K562 (cell line): ENCODE results near the gene PRM2. TPM values are rescaled to one million over a fixed set of nuclear protein-coding genes. Genes with fewer than 3 reads are reported as not detected.

ENCODE experiments used
- ATF7 ChIP-seq: fragments of 450-650 bp; IDR thresholded peaks from 2 replicates; pipeline ENCODE4 v1.7.1; 2014; ENCODE audit warnings: mild to moderate bottlenecking, moderate library complexity
- BACH1 ChIP-seq: fragments of 200-800 bp; sonication (Bioruptor generic); IDR thresholded peaks from 2 replicates; pipeline ENCODE4 v1.6.1; 2016; ENCODE audit warnings: missing genetic modification characterization, missing compliant biosample characterization
- CSDE1 ChIP-seq, 2 experiments: fragments of 450-650 bp; IDR thresholded peaks; 2 replicates each; pipeline ENCODE4 v1.6.1; 2016; ENCODE audit warnings: mild to moderate bottlenecking in 1 of 2
- E2F3 ChIP-seq: fragments of 250-450 bp; sonication (Bioruptor Pico); IDR thresholded peaks from 2 replicates; pipeline ENCODE4 v1.4.0; 2020; ENCODE audit warnings: mild to moderate bottlenecking
- FOXA1 ChIP-seq: fragments of 450-650 bp; IDR thresholded peaks from 2 replicates; pipeline ENCODE4 v1.6.1; 2016; ENCODE audit warnings: mild to moderate bottlenecking, borderline replicate concordance
- FOXJ3 ChIP-seq: sonication (generic); formaldehyde crosslinking; IDR thresholded peaks from 2 replicates; pipeline ENCODE4 v1.4.0; 2020; ENCODE audit warnings: mild to moderate bottlenecking, missing genetic modification reagents
- GATAD2B ChIP-seq: fragments of 450-650 bp; IDR thresholded peaks from 2 replicates; pipeline ENCODE4 v1.6.1; 2017; ENCODE audit warnings: mild to moderate bottlenecking, borderline replicate concordance
- GMEB1 ChIP-seq: fragments of 250-450 bp; sonication (Bioruptor Pico); IDR thresholded peaks from 2 replicates; pipeline ENCODE4 v1.4.0; 2020; ENCODE audit warnings: mild to moderate bottlenecking
- NCOR1 ChIP-seq: fragments of 450-650 bp; IDR thresholded peaks from 2 replicates; pipeline ENCODE4 v1.6.1; 2016; ENCODE audit warnings: mild to moderate bottlenecking, moderate library complexity
- NONO ChIP-seq, 2 experiments: fragments of 200-400 bp in 1 of 2; fragments of 450-650 bp in 1 of 2; formaldehyde crosslinking in 1 of 2; IDR thresholded peaks; 2 replicates each; pipeline ENCODE4 v1.6.1; 2017; ENCODE audit warnings: low read depth in 2 of 2, mild to moderate bottlenecking in 2 of 2, moderate library complexity in 2 of 2, low read length in 1 of 2
- SIN3A ChIP-seq, 2 experiments: fragments of 150-350 bp in 1 of 2; IDR thresholded peaks; 2 replicates each; pipeline ENCODE4 v1.6.1; 2011 to 2016; ENCODE audit warnings: borderline replicate concordance in 2 of 2, low read depth in 2 of 2, low read length in 2 of 2, mild to moderate bottlenecking in 2 of 2, moderate library complexity in 2 of 2; ENCODE audit not compliant: control insufficient read depth in 1 of 2
- STAT6 ChIP-seq: sonication (generic); formaldehyde crosslinking; IDR thresholded peaks from 2 replicates; pipeline ENCODE4 v1.8.1; 2023; ENCODE audit warnings: mild to moderate bottlenecking, missing genetic modification reagents
- XRCC4 ChIP-seq: IDR thresholded peaks from one replicate; pipeline ENCODE4 v1.6.1; 2011; ENCODE audit not compliant: insufficient read depth, insufficient read length; ENCODE audit errors: extremely low read depth
- ZBTB17 ChIP-seq: fragments of 450-650 bp; formaldehyde crosslinking; IDR thresholded peaks from 2 replicates; pipeline ENCODE4 v1.4.0; 2020; ENCODE audit warnings: mild to moderate bottlenecking
- ZNF696 ChIP-seq: fragments of 250-450 bp; sonication (Bioruptor Pico); conservative IDR thresholded peaks from 2 replicates; pipeline ENCODE4 v1.4.0; 2020; ENCODE audit warnings: mild to moderate bottlenecking, moderate library complexity
- polyA plus RNA-seq, 8 experiments: library from polyadenylated mRNA; depleted of rRNA in 4 of 8; stranded (reverse) in 5 of 8; unstranded in 3 of 8; fragments of >200 nt; fragmentation: Nextera tagmentation in 2 of 8; fragmentation: Illumina TruSeq in 1 of 8; extraction: Ambion mirVana in 2 of 8; extraction: Trizol in 1 of 8; gene quantifications; 2 replicates each; pipeline versions ENCODE4 v1.2.1 to v1.2.3, GENCODE V29; 2011 to 2014; ENCODE audit warnings: inconsistent platforms in 1 of 8, missing spikeins in 1 of 8
- total RNA-seq, 7 experiments: library from RNA; depleted of rRNA in 6 of 7; stranded (reverse); fragments of >200 nt in 6 of 7; fragmentation: Illumina TruSeq in 2 of 7; extraction: Trizol in 2 of 7; gene quantifications; 2 replicates each; pipeline versions ENCODE4 v1.2.1 to v1.2.3, GENCODE V29; 2011 to 2021; ENCODE audit warnings: low replicate concordance in 1 of 7

Gene PRM2
- total and polyA plus RNA-seq, 9 of the 15 experiments (the other 6 are each of a cell fraction or from before 2014, with no cell fraction given): not detected

DNA sequence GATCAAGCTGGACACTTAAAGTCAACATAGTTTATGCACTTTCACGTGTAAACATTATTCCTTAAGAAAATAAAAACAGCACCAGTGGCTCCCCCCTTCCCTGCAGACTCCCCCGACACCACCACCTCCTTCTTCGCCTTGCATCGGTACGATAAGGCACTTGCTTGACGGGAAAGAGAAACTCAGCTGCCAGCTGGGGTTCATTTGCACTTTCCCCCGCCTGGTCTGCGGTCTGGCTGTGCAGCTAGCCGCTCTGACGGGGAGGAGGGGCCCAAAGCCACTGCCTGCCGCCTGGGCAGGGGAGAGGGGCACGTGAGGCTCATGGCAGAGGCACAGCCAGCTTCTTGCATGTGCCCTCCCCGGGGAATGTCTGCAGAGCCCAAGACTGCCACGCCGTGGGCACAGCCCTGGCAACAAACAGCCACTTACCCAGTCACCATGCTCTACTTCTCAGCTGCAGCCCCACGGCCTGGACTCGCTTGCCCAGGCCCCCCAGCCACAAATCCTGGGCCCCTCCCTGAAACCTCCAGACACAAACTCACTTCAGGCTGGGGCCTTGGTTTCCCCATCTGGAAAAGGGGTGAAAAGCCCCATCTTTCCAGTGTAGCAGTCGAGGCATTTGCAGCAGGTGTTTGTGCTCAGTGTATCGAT is 21.3 kb upstream of the PRM2 start (continued):
- TF ChIP-seq NONO (IDR thresholded peaks at IDR 0.05; ENCODE audit: low read depth in 2 of 2, low read length in 1 of 2) (no peak), NCOR1 (peak; percentile 84), GATAD2B (no peak), XRCC4 (no peak), GMEB1 (no peak), BACH1 (tag) (no peak), E2F3 (CRISPR knock-in tag) (no peak), CSDE1 (IDR thresholded peaks at IDR 0.05) (no peak), STAT6 (no peak), FOXA1 (no peak), ZBTB17 (CRISPR knock-in tag) (0 out of 2 replicates have a peak, but pooled peaks have one; percentile 48), SIN3A (IDR thresholded peaks at IDR 0.05; ENCODE audit: borderline replicate concordance in 2 of 2, control insufficient read depth in 1 of 2, low read depth in 2 of 2, low read length in 2 of 2) (no peak), ATF7 (0 out of 2 replicates have a peak, but pooled peaks have one; percentile 27), ZNF696 (CRISPR knock-in tag) (no peak), FOXJ3 (no peak)
